Measurements from ENCODE around the gene DLGAP1.

Gene DLGAP1

GRCh38 chr18:4144201-4144600 lies 310.9 kb downstream of the DLGAP1 start:
- DNase-seq, result no peak

GRCh38 chr18:4143585-4143984 lies 311.5 kb downstream of the DLGAP1 start:
- DNase-seq, result no peak

- no peak for DNase-seq
Observed at GRCh38 chr18:4142876-4143275, 312.2 kb downstream of the DLGAP1 start.

GRCh38 chr18:4134700-4135099 lies 320.4 kb downstream of the DLGAP1 start:
- no peak for DNase-seq

- DNase-seq, result no peak
Observed at GRCh38 chr18:4130734-4131719, 324.1 kb downstream of the DLGAP1 start.

- DNase-seq, result no peak
Observed at GRCh38 chr18:4126939-4127338, 328.2 kb downstream of the DLGAP1 start.

GRCh38 chr18:4125627-4126230 lies 329.4 kb downstream of the DLGAP1 start:
- DNase-seq, result no peak

GRCh38 chr18:4125224-4125623 lies 329.9 kb downstream of the DLGAP1 start:
- DNase-seq, result no peak

- no peak for DNase-seq
Observed at GRCh38 chr18:4119813-4120212, 335.3 kb downstream of the DLGAP1 start.

GRCh38 chr18:4119127-4119648 lies 335.9 kb downstream of the DLGAP1 start:
- DNase-seq, result no peak

GRCh38 chr18:4108016-4108415 lies 347.1 kb downstream of the DLGAP1 start:
- no peak for DNase-seq

GRCh38 chr18:4107049-4107467 lies 348.0 kb downstream of the DLGAP1 start:
- no peak for DNase-seq

GRCh38 chr18:4106407-4107033 lies 348.6 kb downstream of the DLGAP1 start:
- peak; percentile 71 for DNase-seq

- no peak for DNase-seq
Observed at GRCh38 chr18:4102901-4103300, 352.2 kb downstream of the DLGAP1 start.

GRCh38 chr18:4101009-4101408 lies 354.1 kb downstream of the DLGAP1 start:
- peak; percentile 62 for DNase-seq

GRCh38 chr18:4096486-4096885 lies 358.6 kb downstream of the DLGAP1 start:
- no peak for DNase-seq

GRCh38 chr18:4093676-4094075 lies 361.4 kb downstream of the DLGAP1 start:
- no peak for DNase-seq

GRCh38 chr18:4084382-4084900 lies 370.7 kb downstream of the DLGAP1 start:
- no peak for DNase-seq

GRCh38 chr18:4078246-4078645 lies 376.9 kb downstream of the DLGAP1 start:
- no peak for DNase-seq

- no peak for DNase-seq
Observed at GRCh38 chr18:4077721-4078120, 377.4 kb downstream of the DLGAP1 start.

GRCh38 chr18:4077204-4077603 lies 377.9 kb downstream of the DLGAP1 start:
- no peak for DNase-seq

- no peak for DNase-seq
Observed at GRCh38 chr18:4074647-4075046, 380.5 kb downstream of the DLGAP1 start.

GRCh38 chr18:4069183-4069582 lies 385.9 kb downstream of the DLGAP1 start:
- no peak for DNase-seq
